ENCODE data around the gene IL17B.

Gene IL17B

GRCh38 chr5:149371296-149371962 is 7.7 kb downstream of the IL17B start:
- H3K9me3 ChIP-seq (ENCODE audit: low read depth, low read length) = no peaks in the 10 kb centered on the region
- no peak overlapping the region for H3K4me3 ChIP-seq
- no peak overlapping the region for H3K27ac ChIP-seq
- no peaks in the 10 kb centered on the region for H3K36me3 ChIP-seq (ENCODE audit: insufficient read depth, low read length)
- no peak for DNase-seq (ENCODE audit: low read depth, low spot score)
- H3K9ac ChIP-seq (ENCODE audit: insufficient read length) = no peak overlapping the region
- no peak for TF ChIP-seq EZH2 (IDR thresholded peaks at IDR 0.05)
- no peak for TF ChIP-seq POLR2AphosphoS5 (IDR thresholded peaks at IDR 0.05; ENCODE audit: borderline replicate concordance, low read depth, low read length)
- no peak for TF ChIP-seq FOXP2 (optimal IDR thresholded peaks at IDR 0.05; ENCODE audit: control extremely low read depth, extremely low read length, insufficient read depth)

DNA sequence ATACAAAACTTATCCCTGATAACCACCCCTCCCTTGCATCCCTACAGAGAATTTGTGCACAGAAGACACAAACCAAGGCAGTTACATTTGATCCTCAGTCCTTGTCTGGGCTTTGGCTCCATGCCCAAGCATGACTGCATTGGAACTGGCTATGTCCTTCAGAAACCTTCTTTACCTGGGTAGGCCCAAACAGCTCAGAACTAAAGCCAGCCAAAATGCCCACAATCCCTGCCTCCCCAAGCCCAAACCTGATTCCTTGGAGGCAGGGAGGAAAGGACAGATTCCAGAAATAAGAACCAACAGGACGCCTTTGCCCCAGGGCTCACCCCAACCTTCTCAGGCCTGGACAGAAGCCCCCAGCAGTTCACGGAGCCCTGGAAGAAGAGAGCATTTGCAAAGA is 8.2 kb downstream of the IL17B start:
- DNase-seq (ENCODE audit: low read depth, low spot score) = no peak
- Histone ChIP-seq H3K9me3 (ENCODE audit: low read depth, low read length) (no peaks in the 10 kb centered on the region), H3K36me3 (ENCODE audit: insufficient read depth, low read length) (no peaks in the 10 kb centered on the region), H3K4me3 (no peak overlapping the region), H3K9ac (ENCODE audit: insufficient read length) (no peak overlapping the region), H3K27ac (no peak overlapping the region)
- TF ChIP-seq FOXP2 (optimal IDR thresholded peaks at IDR 0.05; ENCODE audit: control extremely low read depth, extremely low read length, insufficient read depth) = no peak
- no peak for TF ChIP-seq EZH2 (IDR thresholded peaks at IDR 0.05)
- no peak for TF ChIP-seq POLR2AphosphoS5 (IDR thresholded peaks at IDR 0.05; ENCODE audit: borderline replicate concordance, low read depth, low read length)

- H3K9ac ChIP-seq (ENCODE audit: insufficient read length) = no peak overlapping the region
- H3K36me3 ChIP-seq (ENCODE audit: insufficient read depth, low read length) = no peaks in the 10 kb centered on the region
- TF ChIP-seq EZH2 (IDR thresholded peaks at IDR 0.05) = no peak
- TF ChIP-seq POLR2AphosphoS5 (IDR thresholded peaks at IDR 0.05; ENCODE audit: borderline replicate concordance, low read depth, low read length) = no peak
- no peak for TF ChIP-seq FOXP2 (optimal IDR thresholded peaks at IDR 0.05; ENCODE audit: control extremely low read depth, extremely low read length, insufficient read depth)
- H3K4me3 ChIP-seq = no peak overlapping the region
- H3K9me3 ChIP-seq (ENCODE audit: low read depth, low read length) = no peaks in the 10 kb centered on the region
- no peak overlapping the region for H3K27ac ChIP-seq
- DNase-seq (ENCODE audit: low read depth, low spot score) = no peak
Measured at GRCh38 chr5:149367972-149368645, 11.0 kb downstream of the IL17B start.

DNA sequence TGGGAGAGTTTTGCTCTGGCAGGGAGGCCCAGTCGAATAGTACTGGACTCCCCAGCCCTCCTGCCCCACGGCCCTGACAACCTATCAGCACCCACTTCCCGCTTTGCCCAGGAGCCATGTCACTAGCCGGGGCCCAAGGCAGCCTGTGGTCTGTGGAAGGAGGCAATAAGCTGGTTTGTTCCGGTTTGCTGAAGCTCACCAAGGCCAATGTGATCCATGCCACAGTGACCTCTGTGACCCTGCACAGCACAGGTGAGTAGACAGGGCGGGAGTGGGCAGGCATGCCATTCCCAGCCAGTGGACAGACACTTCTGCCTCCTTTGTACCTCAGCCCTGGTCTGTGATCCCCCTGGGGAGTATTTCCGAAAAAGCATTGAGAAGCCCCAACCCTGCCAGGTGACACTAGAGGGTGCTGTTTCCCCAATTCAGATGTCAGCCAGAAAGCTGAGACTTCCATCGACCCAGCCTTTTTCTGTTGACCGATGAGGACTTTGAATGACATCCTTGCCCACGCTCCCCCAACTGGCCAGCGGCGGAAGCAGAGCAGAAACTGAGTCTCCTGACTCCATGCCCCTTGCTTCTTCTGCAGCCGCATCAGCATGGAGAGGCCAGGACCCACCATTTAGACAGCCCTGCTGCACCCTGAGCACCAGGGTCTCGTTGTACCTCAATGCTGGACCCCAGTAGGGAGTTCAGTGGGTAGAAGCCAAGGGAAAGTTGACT is 11.7 kb downstream of the IL17B start:
- TF ChIP-seq POLR2AphosphoS5 (IDR thresholded peaks at IDR 0.05; ENCODE audit: borderline replicate concordance, low read depth, low read length) (no peak), EZH2 (IDR thresholded peaks at IDR 0.05) (no peak), FOXP2 (optimal IDR thresholded peaks at IDR 0.05; ENCODE audit: control extremely low read depth, extremely low read length, insufficient read depth) (no peak)
- Histone ChIP-seq H3K36me3 (ENCODE audit: insufficient read depth, low read length) (no peaks in the 10 kb centered on the region), H3K4me3 (no peak overlapping the region), H3K9ac (ENCODE audit: insufficient read length) (no peak overlapping the region), H3K27ac (no peak overlapping the region), H3K9me3 (ENCODE audit: low read depth, low read length) (no peaks in the 10 kb centered on the region)
- DNase-seq (ENCODE audit: low read depth, low spot score) = no peak

DNA sequence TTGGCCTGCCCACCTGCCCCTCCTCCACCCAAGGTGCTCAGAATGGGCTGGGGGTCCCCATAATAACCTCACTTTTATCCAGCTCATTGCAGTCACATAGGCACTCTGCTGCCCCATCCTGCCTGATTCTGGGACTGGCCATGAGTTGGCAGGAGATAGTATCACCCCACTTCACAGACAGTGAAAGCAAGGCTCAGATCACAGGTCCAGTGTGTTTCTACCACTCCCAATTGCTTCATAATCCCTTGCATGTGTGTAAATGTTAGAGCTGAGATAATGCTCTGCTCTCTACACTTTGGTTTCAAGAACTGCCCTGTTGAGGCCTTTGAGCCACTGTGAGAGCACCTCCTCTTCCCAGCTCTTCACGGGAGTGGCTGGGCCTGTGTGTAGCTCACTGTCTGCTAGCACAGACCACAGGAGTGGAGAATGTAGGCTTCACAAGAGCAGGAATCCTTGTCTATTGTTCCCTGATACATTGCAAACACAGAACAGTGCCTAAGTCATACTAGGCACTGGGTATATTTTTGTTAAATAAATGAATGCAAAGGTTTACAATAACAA is 12.8 kb downstream of the IL17B start:
- H3K9me3 ChIP-seq (ENCODE audit: low read depth, low read length) = no peaks in the 10 kb centered on the region
- no peak overlapping the region for H3K9ac ChIP-seq (ENCODE audit: insufficient read length)
- no peak overlapping the region for H3K4me3 ChIP-seq
- H3K27ac ChIP-seq = no peak overlapping the region
- TF ChIP-seq EZH2 (IDR thresholded peaks at IDR 0.05) (no peak), POLR2AphosphoS5 (IDR thresholded peaks at IDR 0.05; ENCODE audit: borderline replicate concordance, low read depth, low read length) (no peak), FOXP2 (optimal IDR thresholded peaks at IDR 0.05; ENCODE audit: control extremely low read depth, extremely low read length, insufficient read depth) (no peak)
- H3K36me3 ChIP-seq (ENCODE audit: insufficient read depth, low read length) = no peaks in the 10 kb centered on the region
- DNase-seq (ENCODE audit: low read depth, low spot score) = no peak

GRCh38 chr5:149365418-149365817 is 13.7 kb downstream of the IL17B start:
- H3K27ac ChIP-seq = no peak overlapping the region
- no peaks in the 10 kb centered on the region for H3K36me3 ChIP-seq (ENCODE audit: insufficient read depth, low read length)
- TF ChIP-seq FOXP2 (optimal IDR thresholded peaks at IDR 0.05; ENCODE audit: control extremely low read depth, extremely low read length, insufficient read depth) (no peak), EZH2 (IDR thresholded peaks at IDR 0.05) (no peak), POLR2AphosphoS5 (IDR thresholded peaks at IDR 0.05; ENCODE audit: borderline replicate concordance, low read depth, low read length) (no peak)
- no peak overlapping the region for H3K9ac ChIP-seq (ENCODE audit: insufficient read length)
- no peaks in the 10 kb centered on the region for H3K9me3 ChIP-seq (ENCODE audit: low read depth, low read length)
- DNase-seq (ENCODE audit: low read depth, low spot score) = no peak
- no peak overlapping the region for H3K4me3 ChIP-seq

DNA sequence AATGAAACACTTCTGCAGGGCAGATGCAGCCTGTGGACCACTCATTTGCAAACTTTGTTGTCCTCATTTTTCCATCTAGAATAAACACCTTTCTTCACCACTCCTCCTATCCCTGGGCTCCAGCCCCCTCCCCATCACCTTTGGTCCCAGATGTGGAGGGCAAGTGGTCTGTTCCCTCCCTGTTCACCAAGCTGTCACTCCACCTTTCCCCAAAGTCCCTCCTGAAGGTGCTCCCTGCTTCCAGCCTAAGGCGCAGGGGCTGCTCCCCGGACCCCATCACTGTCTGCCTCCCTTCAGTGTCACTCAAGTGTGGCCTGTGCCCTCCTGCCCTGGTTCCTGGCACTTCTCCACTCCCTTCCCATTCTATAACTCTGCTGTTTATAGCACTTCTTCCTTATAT is 14.4 kb downstream of the IL17B start:
- TF ChIP-seq EZH2 (IDR thresholded peaks at IDR 0.05) (no peak), POLR2AphosphoS5 (IDR thresholded peaks at IDR 0.05; ENCODE audit: borderline replicate concordance, low read depth, low read length) (no peak), FOXP2 (optimal IDR thresholded peaks at IDR 0.05; ENCODE audit: control extremely low read depth, extremely low read length, insufficient read depth) (no peak)
- H3K27ac ChIP-seq = no peak overlapping the region
- H3K4me3 ChIP-seq = no peak overlapping the region
- no peak overlapping the region for H3K9ac ChIP-seq (ENCODE audit: insufficient read length)
- no peaks in the 10 kb centered on the region for H3K36me3 ChIP-seq (ENCODE audit: insufficient read depth, low read length)
- no peaks in the 10 kb centered on the region for H3K9me3 ChIP-seq (ENCODE audit: low read depth, low read length)
- DNase-seq (ENCODE audit: low read depth, low spot score) = no peak

DNA sequence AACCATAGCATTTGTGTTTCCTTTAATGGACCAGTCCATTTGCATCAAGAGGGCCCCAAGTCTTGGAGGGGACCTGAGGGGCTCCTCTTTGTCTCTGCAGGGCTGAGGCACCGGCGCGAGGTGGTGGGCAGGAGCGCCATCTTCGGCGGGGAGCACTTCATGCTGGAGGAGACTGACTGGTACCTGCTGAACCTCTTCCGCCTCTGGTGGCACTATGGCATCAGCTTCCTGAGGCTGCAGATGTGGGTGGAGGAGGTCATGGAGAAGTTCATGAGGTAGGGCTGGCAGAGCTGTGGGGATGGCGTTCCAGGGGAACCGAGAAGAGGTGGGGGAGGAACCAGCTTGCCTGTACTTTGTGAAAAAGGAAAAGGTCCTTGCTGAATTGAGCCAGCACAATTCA is 15.2 kb downstream of the IL17B start:
- Histone ChIP-seq H3K9me3 (ENCODE audit: low read depth, low read length) (no peaks in the 10 kb centered on the region), H3K36me3 (ENCODE audit: insufficient read depth, low read length) (no peaks in the 10 kb centered on the region), H3K4me3 (no peak overlapping the region), H3K27ac (no peak overlapping the region), H3K9ac (ENCODE audit: insufficient read length) (no peak overlapping the region)
- no peak for TF ChIP-seq FOXP2 (optimal IDR thresholded peaks at IDR 0.05; ENCODE audit: control extremely low read depth, extremely low read length, insufficient read depth)
- no peak for TF ChIP-seq POLR2AphosphoS5 (IDR thresholded peaks at IDR 0.05; ENCODE audit: borderline replicate concordance, low read depth, low read length)
- TF ChIP-seq EZH2 (IDR thresholded peaks at IDR 0.05) = no peak
- DNase-seq (ENCODE audit: low read depth, low spot score) = no peak

Data from SK-N-MC (cell line).